A673 (cell line): ENCODE data around the gene INSYN1. TPM values are rescaled to one million over a fixed set of nuclear protein-coding genes. Genes with fewer than 3 reads are reported as not detected.

Source experiments
- BruUV-seq: library from RNA; stranded (reverse); fragments of 400-500 nt; replicated peaks from 2 replicates; lab custom pipeline; 2021; lab: Mats Ljungman, UMichigan
- CTCF ChIA-PET: fragments of 300-600 bp; sonication (Branson Sonifier 250); formaldehyde crosslinking; loops from one replicate; lab custom pipeline; 2022; ENCODE audit warnings: antibody characterized with exemption; lab: Charles Lee
- POLR2A ChIA-PET: fragments of 300-600 bp; sonication (Branson Sonifier 250); formaldehyde crosslinking; loops from one replicate; lab custom pipeline; 2022; ENCODE audit warnings: antibody characterized with exemption; ENCODE audit not compliant: low non-redundant PET; lab: Charles Lee
- DNase-seq: peaks from one replicate; pipeline ENCODE4 v3.0.0-alpha.2; 2015; ENCODE audit warnings: low spot score
- H3K27ac ChIP-seq: fragments of 200-600 bp; sonication (generic); 2 replicates; pipeline ENCODE4 v1.5.1; 2016; ENCODE audit warnings: mixed run types, low read depth, mild to moderate bottlenecking, mixed read lengths, antibody characterized with exemption, low read length; ENCODE audit not compliant: poor library complexity, severe bottlenecking
- H3K27me3 ChIP-seq: fragments of 200-600 bp; sonication (generic); replicated peaks from 2 replicates; pipeline ENCODE4 v1.6.1; 2017; ENCODE audit warnings: mixed run types, low read depth, mild to moderate bottlenecking, mixed read lengths, antibody characterized with exemption, low read length; ENCODE audit not compliant: insufficient read depth, poor library complexity
- H3K36me3 ChIP-seq: fragments of 200-600 bp; sonication (generic); 2 replicates; pipeline ENCODE4 v1.6.1; 2016; ENCODE audit warnings: mixed run types, mild to moderate bottlenecking, mixed read lengths, antibody characterized with exemption, low read length; ENCODE audit not compliant: insufficient read depth, poor library complexity, severe bottlenecking
- H3K4me1 ChIP-seq: fragments of 200-600 bp; sonication (generic); 2 replicates; pipeline ENCODE4 v1.6.1; 2017; ENCODE audit warnings: mixed run types, mild to moderate bottlenecking, mixed read lengths, antibody characterized with exemption, low read length; ENCODE audit not compliant: insufficient read depth, poor library complexity, severe bottlenecking
- H3K4me3 ChIP-seq: fragments of 200-600 bp; sonication (generic); 2 replicates; pipeline ENCODE4 v1.5.1; 2016; ENCODE audit warnings: low read depth, mixed run types, mild to moderate bottlenecking, mixed read lengths, low read length; ENCODE audit not compliant: poor library complexity, severe bottlenecking
- H3K9me3 ChIP-seq: fragments of 200-600 bp; sonication (generic); 2 replicates; pipeline ENCODE4 v1.6.1; 2016; ENCODE audit warnings: mixed run types, low read depth, mild to moderate bottlenecking, mixed read lengths, antibody characterized with exemption, low read length; ENCODE audit not compliant: poor library complexity, severe bottlenecking
- CTCF ChIP-seq: fragments of 300-800, 200-600 bp; sonication (generic); conservative IDR thresholded peaks from 2 replicates; pipeline ENCODE4 v1.5.1; 2017; ENCODE audit warnings: low read depth, mild to moderate bottlenecking, antibody characterized with exemption, low read length, moderate library complexity, mixed read lengths
- EZH2 ChIP-seq: fragments of 200-600 bp; sonication (generic); IDR thresholded peaks from 2 replicates; pipeline ENCODE4 v1.6.1; 2017; ENCODE audit warnings: borderline replicate concordance, low read depth, mild to moderate bottlenecking, mixed read lengths, antibody characterized with exemption, low read length; ENCODE audit not compliant: poor library complexity, severe bottlenecking
- intact Hi-C: fragments of 100-400 bp; cut with micrococcal nuclease; formaldehyde crosslinking; loops from one replicate; pipeline ENCODE4 v1.10.0; 2022; ENCODE audit not compliant: unreplicated experiment
- total RNA-seq: library from RNA; stranded (reverse); gene quantifications from 2 replicates; pipeline ENCODE4 v1.2.3, GENCODE V29; 2021

Gene INSYN1
- total RNA-seq, 1 experiment from 2014 or later = 0.54 TPM

GRCh38 chr15:73757571-73757970, 4.4 kb upstream of the INSYN1 start:
- BruUV-seq = no TSS peak
- Histone ChIP-seq H3K9me3 (no peaks in the 10 kb centered on the region), H3K36me3 (no peaks in the 10 kb centered on the region), H3K27ac (no peak overlapping the region), H3K4me3 (no peak overlapping the region), H3K27me3 (peaks cover 29% of the 10 kb centered on the region), H3K4me1 (no peaks in the 10 kb centered on the region)
- intact Hi-C loops = no loop called here
- no peak for DNase-seq
- CTCF ChIA-PET = no interaction called here
- POLR2A ChIA-PET = no interaction called here
- TF ChIP-seq EZH2 = no peak
- no peak for TF ChIP-seq CTCF

- DNase-seq = no peak
- TF ChIP-seq EZH2 (no peak), CTCF (no peak)
- ChIA-PET CTCF (no interaction called here), POLR2A (no interaction called here)
- Histone ChIP-seq H3K9me3 (no peaks in the 10 kb centered on the region), H3K4me3 (no peak overlapping the region), H3K36me3 (no peaks in the 10 kb centered on the region), H3K27ac (no peak overlapping the region), H3K27me3 (peaks cover 30% of the 10 kb centered on the region), H3K4me1 (no peaks in the 10 kb centered on the region)
- intact Hi-C loops = no loop called here
- no TSS peak for BruUV-seq
Observed at GRCh38 chr15:73756947-73757513, 3.9 kb upstream of the INSYN1 start.

DNA sequence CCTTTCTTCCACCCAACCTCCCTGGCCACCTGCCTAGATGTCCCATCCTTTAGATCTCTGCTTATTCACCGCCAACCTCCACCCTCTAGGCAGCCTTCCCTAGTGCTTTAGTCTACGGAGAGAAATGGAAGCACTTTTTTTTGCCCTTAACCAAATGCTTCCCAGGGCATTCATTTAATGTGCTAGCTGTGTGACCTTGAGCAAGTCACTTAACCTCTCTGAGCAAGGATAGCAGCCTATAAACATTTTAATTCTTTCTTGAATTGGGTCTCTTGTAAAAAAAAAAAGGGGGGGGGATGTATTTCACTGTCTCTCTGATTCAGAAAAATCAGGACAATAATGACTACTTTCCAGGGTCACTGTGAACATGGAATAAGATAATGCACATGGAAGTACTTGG, 3.2 kb upstream of the INSYN1 start:
- no TSS peak for BruUV-seq
- Histone ChIP-seq H3K27me3 (peaks cover 30% of the 10 kb centered on the region), H3K4me1 (no peaks in the 10 kb centered on the region), H3K36me3 (no peaks in the 10 kb centered on the region), H3K27ac (no peak overlapping the region), H3K4me3 (no peak overlapping the region), H3K9me3 (no peaks in the 10 kb centered on the region)
- no peak for TF ChIP-seq EZH2
- TF ChIP-seq CTCF = no peak
- ChIA-PET CTCF (no interaction called here), POLR2A (no interaction called here)
- DNase-seq = no peak
- intact Hi-C loops = no loop called here
